KOPT-K1 (cell line): Measurements from ENCODE around the gene STAT3.
"Not testable (repeated sequence)": the region's sequence is repeated elsewhere in the genome, so short reads cannot be mapped to it uniquely, and the experiment has no call there.

Experiments used
- H3K27ac ChIP-seq: fragments of 200-600 bp; sonication (generic); 2 replicates; pipeline ENCODE4 v1.5.1; 2016; ENCODE audit warnings: antibody characterized with exemption, mild to moderate bottlenecking, low read depth, low read length; ENCODE audit not compliant: poor library complexity, severe bottlenecking
- H3K36me3 ChIP-seq: fragments of 200-600 bp; sonication (generic); 2 replicates; pipeline ENCODE4 v1.5.1; 2017; ENCODE audit warnings: antibody characterized with exemption, mild to moderate bottlenecking, low read length, moderate library complexity; ENCODE audit not compliant: insufficient read depth
- H3K9me3 ChIP-seq: fragments of 200-600 bp; sonication (generic); 2 replicates; pipeline ENCODE4 v1.5.1; 2017; ENCODE audit warnings: antibody characterized with exemption, low read length, mild to moderate bottlenecking; ENCODE audit not compliant: insufficient read depth, poor library complexity, severe bottlenecking

STAT3 gene

GRCh38 chr17:42309986-42310786 is 78.1 kb downstream of the STAT3 start:
- Histone ChIP-seq H3K9me3 (no peaks in the 10 kb centered on the region), H3K27ac (peak overlapping the region; percentile 99), H3K36me3 (peaks cover 72% of the 10 kb centered on the region)

GRCh38 chr17:42309142-42309541 is 79.1 kb downstream of the STAT3 start:
- peak overlapping the region; percentile 99 for H3K27ac ChIP-seq
- peaks cover 79% of the 10 kb centered on the region for H3K36me3 ChIP-seq
- no peaks in the 10 kb centered on the region for H3K9me3 ChIP-seq

- no peaks in the 10 kb centered on the region for H3K9me3 ChIP-seq
- peak overlapping the region; percentile 99 for H3K27ac ChIP-seq
- H3K36me3 ChIP-seq: peaks cover 79% of the 10 kb centered on the region
These were observed 79.8 kb downstream of the STAT3 start for GRCh38 chr17:42308446-42308845.

- H3K9me3 ChIP-seq: no peaks in the 10 kb centered on the region
- peaks cover 89% of the 10 kb centered on the region for H3K36me3 ChIP-seq
- peak overlapping the region; percentile 99 for H3K27ac ChIP-seq
These were observed 80.8 kb downstream of the STAT3 start for GRCh38 chr17:42307362-42307927.

GRCh38 chr17:42306385-42306667 is 81.9 kb downstream of the STAT3 start:
- peak overlapping the region; percentile 99 for H3K27ac ChIP-seq
- peaks cover 99% of the 10 kb centered on the region for H3K36me3 ChIP-seq

GRCh38 chr17:42305543-42306384 is 82.5 kb downstream of the STAT3 start:
- H3K9me3 ChIP-seq: no peaks in the 10 kb centered on the region
- peaks cover 99% of the 10 kb centered on the region for H3K36me3 ChIP-seq
- H3K27ac ChIP-seq: peak overlapping the region; percentile 99

More at GRCh38 chr17:42306385-42306667, 81.9 kb downstream of the STAT3 start:
- H3K9me3 ChIP-seq: no peaks in the 10 kb centered on the region

GRCh38 chr17:42305031-42305330 is 83.3 kb downstream of the STAT3 start:
- peaks cover 93% of the 10 kb centered on the region for H3K36me3 ChIP-seq
- not testable (repeated sequence) for H3K9me3 ChIP-seq
- H3K27ac ChIP-seq: peak overlapping the region; percentile 21

GRCh38 chr17:42304187-42305030 is 83.8 kb downstream of the STAT3 start:
- peaks cover 90% of the 10 kb centered on the region for H3K36me3 ChIP-seq
- H3K27ac ChIP-seq: peak overlapping the region; percentile 21
- no peaks in the 10 kb centered on the region for H3K9me3 ChIP-seq

- peaks cover 90% of the 10 kb centered on the region for H3K36me3 ChIP-seq
- H3K27ac ChIP-seq: peak overlapping the region; percentile 16
- no peaks in the 10 kb centered on the region for H3K9me3 ChIP-seq
These were observed 84.5 kb downstream of the STAT3 start for GRCh38 chr17:42303694-42304093.

- Histone ChIP-seq H3K27ac (no peak overlapping the region), H3K36me3 (peaks cover 90% of the 10 kb centered on the region)
These were observed 87.2 kb downstream of the STAT3 start for GRCh38 chr17:42301022-42301421.

GRCh38 chr17:42299913-42300312 is 88.3 kb downstream of the STAT3 start:
- H3K9me3 ChIP-seq, H3K27ac ChIP-seq: not testable (repeated sequence)
- H3K36me3 ChIP-seq: peaks cover 92% of the 10 kb centered on the region

More at GRCh38 chr17:42301022-42301421, 87.2 kb downstream of the STAT3 start:
- no peaks in the 10 kb centered on the region for H3K9me3 ChIP-seq

GRCh38 chr17:42299361-42299760 is 88.9 kb downstream of the STAT3 start:
- H3K9me3 ChIP-seq, H3K27ac ChIP-seq: not testable (repeated sequence)
- H3K36me3 ChIP-seq: peaks cover 92% of the 10 kb centered on the region

GRCh38 chr17:42297775-42298174 is 90.5 kb downstream of the STAT3 start:
- H3K9me3 ChIP-seq, H3K27ac ChIP-seq: not testable (repeated sequence)
- H3K36me3 ChIP-seq: peaks cover 92% of the 10 kb centered on the region

GRCh38 chr17:42296012-42296411 is 92.2 kb downstream of the STAT3 start:
- Histone ChIP-seq H3K27ac (no peak overlapping the region), H3K9me3 (no peaks in the 10 kb centered on the region), H3K36me3 (peaks cover 89% of the 10 kb centered on the region)
